HUES64 (cell line): Measurements from ENCODE around the gene DOCK6.

Experiments used
- H3K27ac ChIP-seq: 2 replicates; pipeline ENCODE4 v1.7.0; 2013; ENCODE audit warnings: low read depth, low read length, inconsistent platforms
- H3K27me3 ChIP-seq: 2 replicates; pipeline ENCODE4 v1.6.1; 2013; ENCODE audit warnings: mild to moderate bottlenecking, low read length; ENCODE audit not compliant: insufficient read depth
- H3K36me3 ChIP-seq: 2 replicates; pipeline ENCODE4 v1.6.1; 2013; ENCODE audit warnings: mild to moderate bottlenecking, low read length; ENCODE audit not compliant: insufficient read depth
- H3K4me1 ChIP-seq: 2 replicates; pipeline ENCODE4 v1.6.1; 2013; ENCODE audit warnings: mild to moderate bottlenecking, low read length, moderate library complexity; ENCODE audit not compliant: insufficient read depth
- H3K4me3 ChIP-seq: 2 replicates; pipeline ENCODE4 v1.5.1; 2013; ENCODE audit warnings: mild to moderate bottlenecking, low read length, moderate library complexity
- H3K9ac ChIP-seq: 2 replicates; pipeline ENCODE4 v1.6.1; 2013; ENCODE audit warnings: mild to moderate bottlenecking, low read depth, low read length
- H3K9me3 ChIP-seq: 2 replicates; pipeline ENCODE4 v1.6.1; 2013; ENCODE audit warnings: low read depth, low read length; ENCODE audit not compliant: insufficient read depth
- WGBS: fragments of 150-250, 120-280 bp; methylation state at CpG from one replicate; pipeline ENCODE4 v1.1.7; 2013; ENCODE audit warnings: missing lambda C conversion rate; 5-methylcytosine and 5-hydroxymethylcytosine counted together

Gene DOCK6

DNA sequence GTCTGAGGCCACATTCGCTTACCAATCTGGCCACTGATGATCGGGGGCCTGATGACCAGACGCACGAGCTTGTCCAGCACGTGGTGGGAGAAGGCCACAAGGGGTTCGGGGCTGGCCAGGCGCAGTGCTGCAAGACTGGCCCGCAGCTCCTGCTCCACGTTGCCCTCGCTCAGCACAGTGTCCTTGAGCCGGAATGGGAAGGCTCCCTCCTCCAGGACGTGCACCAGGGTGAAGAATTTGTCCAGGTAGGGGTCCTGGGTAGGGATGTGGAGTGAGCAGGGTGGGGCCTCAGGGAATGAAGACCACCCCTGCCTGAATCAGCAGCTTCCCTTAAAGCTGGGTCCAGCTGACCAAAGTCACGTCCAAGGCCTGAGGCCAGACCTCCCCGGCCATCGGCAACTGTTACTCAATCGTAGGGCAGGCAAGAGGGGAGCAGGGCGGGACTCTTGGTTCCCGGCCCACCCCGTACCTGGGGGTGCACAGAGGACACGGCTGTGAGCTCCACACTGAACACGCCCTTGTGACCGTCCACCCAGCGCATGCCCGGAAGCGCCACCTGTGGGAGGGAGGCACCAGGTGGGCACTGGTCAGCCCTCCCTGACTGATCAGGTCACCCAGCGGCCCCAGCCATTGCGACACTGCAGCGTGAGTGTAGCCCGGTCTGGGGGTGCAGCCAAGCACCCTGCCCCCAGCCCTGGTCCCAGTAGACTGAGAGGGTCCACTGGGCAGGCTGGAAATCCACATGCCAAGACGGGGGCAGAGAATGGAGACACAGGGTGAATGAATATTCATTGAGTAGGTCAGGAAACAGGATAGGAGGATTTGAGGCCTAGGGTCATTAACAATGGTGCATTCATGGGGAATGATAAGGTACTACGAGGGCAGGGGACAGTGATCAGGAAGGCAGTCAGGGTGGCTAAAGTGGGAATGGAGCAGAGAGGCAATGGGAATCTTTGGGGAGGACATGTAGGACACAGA, 25.7 kb downstream of the DOCK6 start:
- H3K9me3 ChIP-seq = no peaks in the 10 kb centered on the region
- no peak overlapping the region for H3K4me3 ChIP-seq
- no peaks in the 10 kb centered on the region for H3K27me3 ChIP-seq
- no peak overlapping the region for H3K27ac ChIP-seq
- H3K4me1 ChIP-seq = no peaks in the 10 kb centered on the region
- 94% methylated on average over 31 of the region's 31 CpGs for WGBS
- H3K9ac ChIP-seq = no peak overlapping the region
- H3K36me3 ChIP-seq = peaks cover 45% of the 10 kb centered on the region

- Histone ChIP-seq H3K36me3 (peaks cover 34% of the 10 kb centered on the region), H3K9me3 (no peaks in the 10 kb centered on the region), H3K27me3 (no peaks in the 10 kb centered on the region), H3K4me1 (no peaks in the 10 kb centered on the region), H3K9ac (no peak overlapping the region), H3K27ac (no peak overlapping the region), H3K4me3 (no peak overlapping the region)
- WGBS = 91% methylated on average over 5 of the region's 5 CpGs
Measured at GRCh38 chr19:11234486-11235075, 27.7 kb downstream of the DOCK6 start.

GRCh38 chr19:11233073-11233472, 29.3 kb downstream of the DOCK6 start:
- no peaks in the 10 kb centered on the region for H3K4me1 ChIP-seq
- H3K27me3 ChIP-seq = no peaks in the 10 kb centered on the region
- WGBS = 94% methylated on average over 15 of the region's 15 CpGs
- no peak overlapping the region for H3K4me3 ChIP-seq
- no peak overlapping the region for H3K9ac ChIP-seq
- H3K36me3 ChIP-seq = peaks cover 28% of the 10 kb centered on the region
- no peak overlapping the region for H3K27ac ChIP-seq
- no peaks in the 10 kb centered on the region for H3K9me3 ChIP-seq

DNA sequence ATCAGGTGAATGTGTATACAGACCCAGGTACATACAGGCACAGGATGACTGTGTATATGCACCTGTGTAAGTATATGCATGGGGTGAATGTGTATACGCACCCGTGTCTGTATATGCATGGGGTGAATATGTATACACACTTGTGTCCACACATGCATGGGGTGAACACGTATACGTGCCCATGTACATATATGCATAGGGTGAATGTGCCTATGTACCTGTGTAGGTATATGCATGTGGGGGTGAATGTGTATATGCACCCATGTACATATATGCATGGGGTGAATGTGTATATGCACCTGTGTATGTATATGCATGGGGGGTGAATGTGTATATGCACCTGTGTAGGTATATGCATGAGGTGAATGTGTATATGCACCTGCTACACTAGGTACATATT, 29.8 kb downstream of the DOCK6 start:
- peaks cover 24% of the 10 kb centered on the region for H3K36me3 ChIP-seq
- WGBS = 93% methylated on average over 4 of the region's 4 CpGs
- no peaks in the 10 kb centered on the region for H3K4me1 ChIP-seq
- H3K27ac ChIP-seq = no peak overlapping the region
- no peaks in the 10 kb centered on the region for H3K27me3 ChIP-seq
- no peak overlapping the region for H3K4me3 ChIP-seq
- no peaks in the 10 kb centered on the region for H3K9me3 ChIP-seq
- no peak overlapping the region for H3K9ac ChIP-seq

GRCh38 chr19:11230621-11231386, 31.5 kb downstream of the DOCK6 start:
- no peaks in the 10 kb centered on the region for H3K4me1 ChIP-seq
- H3K4me3 ChIP-seq = no peak overlapping the region
- no peak overlapping the region for H3K27ac ChIP-seq
- peaks cover 30% of the 10 kb centered on the region for H3K36me3 ChIP-seq
- no peak overlapping the region for H3K9ac ChIP-seq
- H3K27me3 ChIP-seq = no peaks in the 10 kb centered on the region
- 94% methylated on average over 7 of the region's 7 CpGs for WGBS
- H3K9me3 ChIP-seq = no peaks in the 10 kb centered on the region

GRCh38 chr19:11227195-11227886, 35.0 kb downstream of the DOCK6 start:
- H3K4me3 ChIP-seq = no peak overlapping the region
- H3K36me3 ChIP-seq = peaks cover 28% of the 10 kb centered on the region
- WGBS = 86% methylated on average over 14 of the region's 14 CpGs
- no peaks in the 10 kb centered on the region for H3K4me1 ChIP-seq
- H3K27me3 ChIP-seq = no peaks in the 10 kb centered on the region
- no peaks in the 10 kb centered on the region for H3K9me3 ChIP-seq
- no peak overlapping the region for H3K27ac ChIP-seq
- no peak overlapping the region for H3K9ac ChIP-seq

GRCh38 chr19:11226716-11227166, 35.6 kb downstream of the DOCK6 start:
- H3K36me3 ChIP-seq = peaks cover 28% of the 10 kb centered on the region
- H3K9ac ChIP-seq = no peak overlapping the region
- 98% methylated on average over 1 of the region's 1 CpG for WGBS
- no peaks in the 10 kb centered on the region for H3K9me3 ChIP-seq
- H3K4me3 ChIP-seq = no peak overlapping the region
- H3K27ac ChIP-seq = no peak overlapping the region
- no peaks in the 10 kb centered on the region for H3K27me3 ChIP-seq
- no peaks in the 10 kb centered on the region for H3K4me1 ChIP-seq

- no peaks in the 10 kb centered on the region for H3K27me3 ChIP-seq
- H3K4me1 ChIP-seq = no peaks in the 10 kb centered on the region
- H3K4me3 ChIP-seq = no peak overlapping the region
- no peak overlapping the region for H3K9ac ChIP-seq
- H3K27ac ChIP-seq = no peak overlapping the region
- H3K9me3 ChIP-seq = peaks cover 8% of the 10 kb centered on the region; the same call in 1 of the 2 replicates
- peaks cover 36% of the 10 kb centered on the region for H3K36me3 ChIP-seq
- 93% methylated on average over 3 of the region's 3 CpGs for WGBS
Measured at GRCh38 chr19:11225815-11226214, 36.5 kb downstream of the DOCK6 start.

DNA sequence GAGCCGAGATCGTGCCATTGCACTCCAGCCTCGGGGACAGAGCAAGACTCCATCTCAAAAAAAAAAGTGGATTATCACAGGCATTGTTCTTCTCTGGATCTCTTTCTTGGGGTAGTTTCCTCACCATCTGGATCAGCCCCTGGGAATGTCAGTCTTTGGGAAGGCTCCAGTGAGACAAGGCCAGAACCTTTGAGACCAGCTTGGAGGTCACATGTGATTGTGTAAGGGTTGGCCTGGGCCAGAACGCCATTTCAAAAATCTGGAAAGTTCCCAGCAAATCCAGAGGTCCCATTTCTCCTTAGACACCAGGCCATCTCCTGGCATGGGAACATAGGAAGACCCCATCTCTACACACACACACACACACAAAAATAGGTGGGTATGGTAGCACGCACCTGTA, 37.2 kb downstream of the DOCK6 start:
- H3K27me3 ChIP-seq = no peaks in the 10 kb centered on the region
- WGBS = 97% methylated on average over 4 of the region's 5 CpGs
- H3K4me1 ChIP-seq = no peaks in the 10 kb centered on the region
- peaks cover 8% of the 10 kb centered on the region; the same call in 1 of the 2 replicates for H3K9me3 ChIP-seq
- H3K4me3 ChIP-seq = no peak overlapping the region
- no peak overlapping the region for H3K27ac ChIP-seq
- peaks cover 40% of the 10 kb centered on the region for H3K36me3 ChIP-seq
- no peak overlapping the region for H3K9ac ChIP-seq

- Histone ChIP-seq H3K4me1 (no peaks in the 10 kb centered on the region), H3K4me3 (no peak overlapping the region), H3K27me3 (no peaks in the 10 kb centered on the region), H3K36me3 (peaks cover 40% of the 10 kb centered on the region), H3K9me3 (peaks cover 8% of the 10 kb centered on the region; the same call in 1 of the 2 replicates), H3K9ac (no peak overlapping the region), H3K27ac (no peak overlapping the region)
- WGBS = 92% methylated on average over 7 of the region's 7 CpGs
Measured at GRCh38 chr19:11224429-11224828, 37.9 kb downstream of the DOCK6 start.
